PC-9 (cell line): ENCODE measurements around the gene EFCAB7. TPM values are rescaled to one million over a fixed set of nuclear protein-coding genes. Genes with fewer than 3 reads are reported as not detected.
"Not testable (repeated sequence)": the region's sequence is repeated elsewhere in the genome, so short reads cannot be mapped to it uniquely, and the experiment has no call there.

Source experiments
- BruUV-seq: library from RNA; stranded (reverse); fragments of 400-500 nt; replicated peaks from 2 replicates; lab custom pipeline; 2021; lab: Mats Ljungman, UMichigan
- CTCF ChIA-PET: fragments of 300-600 bp; sonication (Branson Sonifier 250); formaldehyde crosslinking; loops from one replicate; lab custom pipeline; 2022; ENCODE audit warnings: antibody characterized with exemption; lab: Charles Lee
- POLR2A ChIA-PET: fragments of 300-600 bp; sonication (Branson Sonifier 250); formaldehyde crosslinking; loops from one replicate; lab custom pipeline; 2022; ENCODE audit warnings: antibody characterized with exemption; ENCODE audit not compliant: unreplicated experiment; lab: Charles Lee
- DNase-seq, 2 experiments: peaks; one replicate each; pipeline versions ENCODE4 v3.0.0 to v3.0.0-alpha.2; 2015 to 2022; ENCODE audit warnings: mixed read lengths in 1 of 2
- H2AFZ ChIP-seq: fragments of 200-600 bp; sonication (generic); 2 replicates; pipeline ENCODE4 v1.8.1; 2017; ENCODE audit warnings: antibody characterized with exemption
- H3F3A ChIP-seq: fragments of 200-600 bp; sonication (generic); 2 replicates; pipeline ENCODE4 v1.8.1; 2017; ENCODE audit warnings: antibody characterized with exemption, mild to moderate bottlenecking, low read depth; ENCODE audit not compliant: insufficient read depth
- H3K27ac ChIP-seq: fragments of 200-600 bp; sonication (generic); 2 replicates; pipeline ENCODE4 v1.6.1; 2016; ENCODE audit warnings: mixed run types
- H3K27me3 ChIP-seq: fragments of 200-600 bp; sonication (generic); 2 replicates; pipeline ENCODE4 v1.6.1; 2016; ENCODE audit warnings: low read depth, mixed run types; ENCODE audit not compliant: insufficient read depth
- H3K36me3 ChIP-seq: fragments of 200-600 bp; sonication (generic); 2 replicates; pipeline ENCODE4 v1.6.1; 2016; ENCODE audit warnings: low read depth, mixed run types
- H3K4me1 ChIP-seq: fragments of 200-600 bp; sonication (generic); replicated peaks from 2 replicates; pipeline ENCODE4 v1.6.1; 2016; ENCODE audit warnings: mixed run types; ENCODE audit not compliant: insufficient read depth
- H3K4me2 ChIP-seq: fragments of 200-600 bp; sonication (generic); 2 replicates; pipeline ENCODE4 v1.6.1; 2017; ENCODE audit warnings: mixed run types
- H3K4me3 ChIP-seq: fragments of 200-600 bp; sonication (generic); 2 replicates; pipeline ENCODE4 v1.6.1; 2016; ENCODE audit warnings: mixed run types
- H3K79me2 ChIP-seq: fragments of 200-600 bp; sonication (generic); 2 replicates; pipeline ENCODE4 v1.6.1; 2017; ENCODE audit warnings: low read depth, mixed run types
- H3K9me2 ChIP-seq: fragments of 200-600 bp; sonication (generic); 2 replicates; pipeline ENCODE4 v1.8.1; 2017; ENCODE audit warnings: mild to moderate bottlenecking; ENCODE audit not compliant: insufficient read depth
- H3K9me3 ChIP-seq: fragments of 200-600 bp; sonication (generic); 2 replicates; pipeline ENCODE4 v1.8.1; 2016; ENCODE audit warnings: low read depth; ENCODE audit not compliant: insufficient read depth
- H4K20me1 ChIP-seq: fragments of 200-600 bp; sonication (generic); 2 replicates; pipeline ENCODE4 v1.8.1; 2017; ENCODE audit not compliant: insufficient read depth
- EZH2 ChIP-seq: fragments of 200-600 bp; sonication (generic); IDR thresholded peaks from 2 replicates; pipeline ENCODE4 v1.8.0; 2017; ENCODE audit warnings: antibody characterized with exemption, low read depth
- intact Hi-C: fragments of 100-400 bp; cut with micrococcal nuclease; formaldehyde crosslinking; loops from one replicate; pipeline ENCODE4 v1.10.0; 2022; ENCODE audit not compliant: unreplicated experiment
- total RNA-seq: library from RNA; stranded (reverse); gene quantifications from 2 replicates; pipeline ENCODE4 v1.2.3, GENCODE V29; 2021
- TF ChIP-seq, protein P1 (sequence below): fragments of 200-600 bp; sonication (generic); conservative IDR thresholded peaks from 2 replicates; pipeline ENCODE4 v1.6.1; 2017; ENCODE audit warnings: mixed run types, antibody characterized with exemption, mild to moderate bottlenecking, moderate library complexity

EFCAB7 gene
- total RNA-seq, 1 experiment from 2014 or later, result 11.2 TPM

DNA sequence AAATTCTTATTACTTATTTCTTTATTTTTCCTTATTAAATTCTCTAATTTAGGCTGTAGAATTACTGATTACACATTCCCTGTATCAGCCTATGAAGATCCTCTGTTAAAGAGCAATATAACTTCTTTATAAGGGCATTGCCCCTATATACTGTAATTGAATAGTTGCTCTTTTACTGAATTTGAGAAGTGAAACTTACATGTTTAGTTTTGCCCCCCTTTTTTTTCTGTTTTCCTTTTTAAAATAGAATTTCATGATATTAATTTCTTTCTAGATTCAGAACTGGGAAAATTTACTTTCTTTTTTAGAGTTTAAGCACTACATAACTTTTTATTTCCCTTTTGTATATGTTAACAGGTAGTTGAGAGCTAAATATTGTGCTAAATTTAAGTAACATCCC, 40.4 kb downstream of the EFCAB7 start:
- ChIA-PET POLR2A (interaction anchor here (0.6 kb wide), 1 partner anchor 150 kb away, joined by 3 read pairs; no protein-coding TSS in a partner anchor), CTCF (no interaction called here)
- Histone ChIP-seq H3K79me2 (no peaks in the 10 kb centered on the region), H3K9me3 (no peaks in the 10 kb centered on the region), H3K27me3 (no peaks in the 10 kb centered on the region), H3K4me1 (no peaks in the 10 kb centered on the region), H3K4me2 (no peak overlapping the region), H2AFZ (no peak overlapping the region), H3K27ac (no peak overlapping the region), H3F3A (no peaks in the 10 kb centered on the region), H3K36me3 (no peaks in the 10 kb centered on the region), H3K9me2 (no peaks in the 10 kb centered on the region), H3K4me3 (no peak overlapping the region), H4K20me1 (no peaks in the 10 kb centered on the region)
- TF ChIP-seq, protein P1, sequence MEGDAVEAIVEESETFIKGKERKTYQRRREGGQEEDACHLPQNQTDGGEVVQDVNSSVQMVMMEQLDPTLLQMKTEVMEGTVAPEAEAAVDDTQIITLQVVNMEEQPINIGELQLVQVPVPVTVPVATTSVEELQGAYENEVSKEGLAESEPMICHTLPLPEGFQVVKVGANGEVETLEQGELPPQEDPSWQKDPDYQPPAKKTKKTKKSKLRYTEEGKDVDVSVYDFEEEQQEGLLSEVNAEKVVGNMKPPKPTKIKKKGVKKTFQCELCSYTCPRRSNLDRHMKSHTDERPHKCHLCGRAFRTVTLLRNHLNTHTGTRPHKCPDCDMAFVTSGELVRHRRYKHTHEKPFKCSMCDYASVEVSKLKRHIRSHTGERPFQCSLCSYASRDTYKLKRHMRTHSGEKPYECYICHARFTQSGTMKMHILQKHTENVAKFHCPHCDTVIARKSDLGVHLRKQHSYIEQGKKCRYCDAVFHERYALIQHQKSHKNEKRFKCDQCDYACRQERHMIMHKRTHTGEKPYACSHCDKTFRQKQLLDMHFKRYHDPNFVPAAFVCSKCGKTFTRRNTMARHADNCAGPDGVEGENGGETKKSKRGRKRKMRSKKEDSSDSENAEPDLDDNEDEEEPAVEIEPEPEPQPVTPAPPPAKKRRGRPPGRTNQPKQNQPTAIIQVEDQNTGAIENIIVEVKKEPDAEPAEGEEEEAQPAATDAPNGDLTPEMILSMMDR, result no peak
- no peak for TF ChIP-seq EZH2
- intact Hi-C loops, result no loop called here
- no TSS peak for BruUV-seq
- DNase-seq, result no peak

DNA sequence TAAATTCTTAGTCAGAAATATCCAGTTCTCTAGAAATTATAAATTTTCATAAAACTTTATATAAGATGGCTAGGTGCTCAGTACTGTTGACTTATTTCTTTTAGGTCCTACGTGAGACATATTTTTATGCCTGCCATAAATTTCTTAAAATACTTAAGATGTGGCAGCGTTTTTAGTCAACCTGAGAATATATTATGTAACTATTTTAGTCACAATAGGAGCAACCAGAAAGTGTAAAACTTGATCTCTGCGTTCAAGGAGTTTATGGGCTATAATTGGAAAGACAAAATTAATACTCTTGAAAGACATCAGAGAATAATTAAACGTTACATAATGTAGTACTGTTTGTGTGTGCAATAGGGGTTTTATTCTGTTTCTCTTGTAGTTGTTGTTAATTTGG, 45.7 kb downstream of the EFCAB7 start:
- Histone ChIP-seq H3K4me3 (no peak overlapping the region), H3K36me3 (no peaks in the 10 kb centered on the region), H2AFZ (no peak overlapping the region), H3F3A (no peaks in the 10 kb centered on the region), H3K79me2 (no peaks in the 10 kb centered on the region), H3K27me3 (no peaks in the 10 kb centered on the region), H3K9me2 (no peaks in the 10 kb centered on the region), H3K4me2 (no peak overlapping the region), H3K4me1 (no peaks in the 10 kb centered on the region), H3K9me3 (no peaks in the 10 kb centered on the region), H4K20me1 (no peaks in the 10 kb centered on the region), H3K27ac (no peak overlapping the region)
- ChIA-PET CTCF (no interaction called here), POLR2A (no interaction called here)
- TF ChIP-seq, protein P1, result no peak
- no peak for TF ChIP-seq EZH2
- no peak for DNase-seq
- no TSS peak for BruUV-seq
- intact Hi-C loops, result no loop called here

DNA sequence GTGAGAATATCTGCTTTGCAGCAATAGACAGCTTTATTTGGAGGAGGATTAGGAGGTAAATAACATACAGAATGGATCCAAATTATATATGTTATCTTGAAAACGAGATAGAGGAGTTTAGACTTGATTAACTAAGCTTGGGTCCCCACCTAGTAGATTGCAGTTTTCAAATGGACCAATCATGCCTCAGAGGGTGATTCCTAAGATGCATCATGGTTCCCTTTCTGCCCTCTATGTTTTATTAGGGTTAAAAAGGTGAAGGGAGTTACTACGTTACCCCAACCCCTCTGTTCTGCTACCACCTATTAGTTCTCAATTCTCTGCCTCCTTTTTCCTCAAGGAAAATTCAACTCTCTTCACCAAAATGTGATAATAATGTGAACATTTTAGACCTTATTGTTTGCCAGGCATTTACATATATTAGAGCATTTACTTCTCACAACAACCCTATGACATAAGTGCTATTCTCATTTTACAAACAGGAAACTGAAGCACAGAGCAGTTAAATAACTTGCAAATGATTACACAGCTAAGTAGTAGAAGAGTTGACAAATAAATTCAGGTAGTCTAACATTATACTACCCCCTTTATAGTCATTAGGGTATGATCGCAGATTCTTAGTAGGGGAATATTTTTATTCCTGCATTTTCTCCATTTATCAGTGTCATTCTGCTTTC, 46.5 kb downstream of the EFCAB7 start:
- TF ChIP-seq EZH2, result no peak
- TF ChIP-seq, protein P1, result no peak
- no peaks in the 10 kb centered on the region for H3K4me1 ChIP-seq
- POLR2A ChIA-PET, result no interaction called here
- no peaks in the 10 kb centered on the region for H4K20me1 ChIP-seq
- H3K79me2 ChIP-seq, result no peaks in the 10 kb centered on the region
- no peaks in the 10 kb centered on the region for H3K9me2 ChIP-seq
- BruUV-seq, result no TSS peak
- no peak overlapping the region for H2AFZ ChIP-seq
- intact Hi-C loops, result no loop called here
- no peak for DNase-seq
- H3K4me3 ChIP-seq, result no peak overlapping the region
- H3F3A ChIP-seq, result no peaks in the 10 kb centered on the region
- H3K9me3 ChIP-seq, result no peaks in the 10 kb centered on the region
- H3K36me3 ChIP-seq, result no peaks in the 10 kb centered on the region
- no peaks in the 10 kb centered on the region for H3K27me3 ChIP-seq
- no peak overlapping the region for H3K27ac ChIP-seq
- no peak overlapping the region for H3K4me2 ChIP-seq
- CTCF ChIA-PET, result no interaction called here

DNA sequence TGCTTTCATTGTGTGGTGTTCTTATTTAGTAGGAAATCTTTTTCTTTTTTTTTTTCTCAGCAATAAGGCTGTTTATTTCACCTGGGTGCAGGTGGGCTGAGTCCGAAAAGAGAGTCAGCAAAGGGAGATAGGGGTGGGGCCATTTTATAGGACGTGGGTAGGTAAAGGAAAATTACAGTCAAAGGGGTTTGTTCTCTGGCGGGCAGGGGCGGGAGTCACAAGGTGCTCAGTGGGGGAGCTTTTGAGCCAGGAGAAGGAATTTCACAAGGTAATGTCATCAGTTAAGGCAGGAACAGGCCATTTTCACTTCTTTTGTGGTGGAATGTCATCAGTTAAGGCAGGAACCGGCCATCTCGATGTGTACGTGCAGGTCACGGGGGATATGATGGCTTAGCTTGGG, 49.4 kb downstream of the EFCAB7 start:
- H3F3A ChIP-seq, H3K79me2 ChIP-seq, intact Hi-C loops, H3K27me3 ChIP-seq, H3K4me3 ChIP-seq, H3K4me2 ChIP-seq, POLR2A ChIA-PET, BruUV-seq, H3K27ac ChIP-seq, H2AFZ ChIP-seq, H3K9me3 ChIP-seq, DNase-seq, H4K20me1 ChIP-seq, H3K36me3 ChIP-seq, CTCF ChIA-PET, H3K9me2 ChIP-seq, H3K4me1 ChIP-seq: not testable (repeated sequence)

DNA sequence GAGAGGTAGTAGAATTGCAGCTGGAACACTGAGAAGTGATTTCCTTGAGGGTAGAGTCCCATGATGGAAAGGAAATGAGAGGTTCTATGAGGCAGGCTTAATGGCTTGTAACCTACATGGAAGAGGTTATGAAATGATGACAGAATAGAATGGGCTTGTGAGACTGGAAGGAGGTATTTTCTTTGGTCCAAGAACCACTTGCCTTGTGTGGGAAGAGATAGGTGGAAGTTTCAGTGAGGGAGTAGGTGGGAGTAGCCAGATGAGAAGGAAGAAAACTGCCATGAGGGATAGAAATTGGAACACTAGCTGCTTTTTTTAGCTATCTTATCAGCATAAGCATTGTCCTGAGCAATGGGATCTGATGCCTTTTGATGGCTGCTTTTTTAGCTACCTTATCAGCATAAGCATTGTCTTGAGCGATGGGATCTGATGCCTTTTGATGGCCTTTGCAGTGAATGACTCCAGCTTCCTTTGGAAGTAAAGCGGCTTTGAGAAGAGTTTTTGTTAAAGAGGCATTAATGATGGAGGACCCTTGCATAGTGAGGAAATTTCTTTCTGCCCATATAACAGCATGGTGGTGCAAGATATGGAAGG, 51.0 kb downstream of the EFCAB7 start:
- H4K20me1 ChIP-seq, H3K36me3 ChIP-seq, H2AFZ ChIP-seq, H3K79me2 ChIP-seq, CTCF ChIA-PET, intact Hi-C loops, H3K27ac ChIP-seq, H3K4me2 ChIP-seq, POLR2A ChIA-PET, H3K9me3 ChIP-seq, H3F3A ChIP-seq, H3K4me1 ChIP-seq, DNase-seq, H3K4me3 ChIP-seq, BruUV-seq, H3K27me3 ChIP-seq, H3K9me2 ChIP-seq: not testable (repeated sequence)
